ENCODE measurements around the gene ATF7IP2.
A peak's percentile ranks its signal among the peaks of the same experiment; 100 is the strongest.
"Not testable (repeated sequence)": the region's sequence is repeated elsewhere in the genome, so short reads cannot be mapped to it uniquely, and the experiment has no call there.

ATF7IP2 gene

DNA sequence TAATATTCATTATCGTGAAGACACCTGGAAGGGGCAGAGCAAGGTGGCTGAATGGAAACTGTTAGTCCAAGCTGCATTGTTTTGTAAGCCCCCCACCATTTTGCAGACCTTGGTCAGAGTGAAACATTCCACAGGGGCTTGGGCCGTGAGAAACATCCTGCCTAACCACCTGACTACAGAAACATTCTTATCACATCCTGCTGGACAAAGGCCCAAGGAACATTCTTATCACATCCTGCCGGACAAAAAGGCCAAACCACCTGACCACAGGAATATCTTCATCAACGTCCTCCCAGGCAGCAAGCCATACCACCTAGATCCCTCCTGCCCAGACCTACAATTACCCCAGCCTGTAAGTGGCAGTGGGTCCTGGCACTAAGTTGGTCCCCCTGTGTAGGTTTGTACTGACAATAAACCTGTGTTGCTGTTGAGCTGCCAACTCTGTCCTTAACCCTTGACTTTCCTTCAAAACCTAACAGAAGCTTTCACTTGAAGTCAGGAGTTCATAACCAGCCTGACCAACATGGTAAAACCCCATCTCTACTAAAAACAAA lies 19.6 kb downstream of the ATF7IP2 start:
- peak; percentile 60 for DNase-seq (ENCODE audit: low read depth)
- no peak overlapping the region for H3K4me3 ChIP-seq (replicated peaks; ENCODE audit: low read depth, low read length)
- TF ChIP-seq, protein P1, sequence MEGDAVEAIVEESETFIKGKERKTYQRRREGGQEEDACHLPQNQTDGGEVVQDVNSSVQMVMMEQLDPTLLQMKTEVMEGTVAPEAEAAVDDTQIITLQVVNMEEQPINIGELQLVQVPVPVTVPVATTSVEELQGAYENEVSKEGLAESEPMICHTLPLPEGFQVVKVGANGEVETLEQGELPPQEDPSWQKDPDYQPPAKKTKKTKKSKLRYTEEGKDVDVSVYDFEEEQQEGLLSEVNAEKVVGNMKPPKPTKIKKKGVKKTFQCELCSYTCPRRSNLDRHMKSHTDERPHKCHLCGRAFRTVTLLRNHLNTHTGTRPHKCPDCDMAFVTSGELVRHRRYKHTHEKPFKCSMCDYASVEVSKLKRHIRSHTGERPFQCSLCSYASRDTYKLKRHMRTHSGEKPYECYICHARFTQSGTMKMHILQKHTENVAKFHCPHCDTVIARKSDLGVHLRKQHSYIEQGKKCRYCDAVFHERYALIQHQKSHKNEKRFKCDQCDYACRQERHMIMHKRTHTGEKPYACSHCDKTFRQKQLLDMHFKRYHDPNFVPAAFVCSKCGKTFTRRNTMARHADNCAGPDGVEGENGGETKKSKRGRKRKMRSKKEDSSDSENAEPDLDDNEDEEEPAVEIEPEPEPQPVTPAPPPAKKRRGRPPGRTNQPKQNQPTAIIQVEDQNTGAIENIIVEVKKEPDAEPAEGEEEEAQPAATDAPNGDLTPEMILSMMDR (IDR thresholded peaks at IDR 0.05; ENCODE audit: low read length, missing control alignments) = no peak

DNA sequence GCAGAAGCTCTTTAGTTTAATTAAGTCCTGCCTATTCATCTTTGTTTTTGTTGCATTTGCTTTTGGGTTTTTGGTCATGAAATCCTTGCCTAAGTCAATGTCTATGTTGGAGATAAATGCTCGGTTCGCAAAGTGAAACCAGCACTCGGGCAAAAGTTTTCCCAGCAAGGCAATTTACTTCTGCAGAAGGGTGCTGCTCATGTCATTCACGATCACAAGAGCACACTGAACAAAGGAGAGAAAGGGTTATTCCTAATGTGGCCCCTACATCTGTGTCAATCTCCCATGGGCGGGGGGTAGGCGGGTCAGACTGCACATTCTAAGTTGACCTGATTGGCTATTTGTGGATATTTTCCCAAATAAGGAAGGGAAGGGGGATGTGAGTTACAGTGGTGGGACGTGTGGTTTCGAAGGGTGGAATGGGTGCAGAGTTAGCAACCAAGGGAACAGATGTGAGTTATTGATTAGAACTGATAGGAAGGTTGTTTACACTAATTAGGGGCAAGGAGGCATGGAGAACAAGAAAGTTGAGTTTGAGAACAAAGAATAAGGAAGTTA lies 23.0 kb downstream of the ATF7IP2 start:
- no peak overlapping the region for H3K4me3 ChIP-seq (replicated peaks; ENCODE audit: low read depth, low read length)
- DNase-seq (ENCODE audit: low read depth) = peak; percentile 17
- TF ChIP-seq, protein P1 (IDR thresholded peaks at IDR 0.05; ENCODE audit: low read length, missing control alignments) = no peak

DNA sequence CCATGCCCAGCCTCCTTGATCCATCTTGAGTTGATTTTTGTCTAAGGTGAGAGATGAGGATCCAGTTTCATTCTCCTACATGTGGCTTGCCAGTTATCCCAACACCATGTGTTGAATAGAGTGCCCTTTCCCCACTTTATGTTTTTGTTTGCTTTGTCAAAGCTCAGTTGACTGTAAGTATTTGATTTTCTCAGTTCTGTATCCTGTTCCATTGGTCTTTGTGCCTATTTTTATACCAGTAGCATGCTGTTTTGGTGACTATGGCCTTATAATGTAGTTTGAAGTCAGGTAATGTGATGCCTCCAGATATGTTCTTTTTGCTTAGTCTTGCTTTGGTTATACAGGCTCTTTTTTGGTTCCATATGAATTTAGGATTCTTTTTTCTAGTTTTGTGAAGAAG lies 23.9 kb downstream of the ATF7IP2 start:
- not testable (repeated sequence) for H3K4me3 ChIP-seq (replicated peaks; ENCODE audit: low read depth, low read length); DNase-seq (ENCODE audit: low read depth)

DNA sequence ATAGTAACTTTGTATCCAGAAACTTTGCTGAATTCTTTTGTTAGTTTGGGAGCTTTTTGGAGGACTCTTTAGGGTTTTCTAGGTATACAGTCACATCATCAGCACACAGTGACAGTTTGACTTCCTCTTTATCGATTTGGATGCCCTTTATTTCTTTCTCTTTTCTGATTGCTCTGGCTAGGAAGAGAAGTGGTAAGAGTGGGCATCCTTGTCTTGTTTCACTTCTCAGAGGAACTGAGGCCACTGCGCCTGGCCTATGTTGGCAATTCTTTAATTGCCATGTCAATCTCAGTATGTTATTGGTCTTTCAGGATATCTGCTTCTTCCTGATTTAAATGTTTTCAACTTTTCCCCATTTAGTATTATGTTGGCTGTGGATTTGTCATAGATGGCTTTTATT lies 24.6 kb downstream of the ATF7IP2 start:
- H3K4me3 ChIP-seq (replicated peaks; ENCODE audit: low read depth, low read length) = no peak overlapping the region
- TF ChIP-seq, protein P1 (IDR thresholded peaks at IDR 0.05; ENCODE audit: low read length, missing control alignments) = no peak
- no peak for DNase-seq (ENCODE audit: low read depth)

DNA sequence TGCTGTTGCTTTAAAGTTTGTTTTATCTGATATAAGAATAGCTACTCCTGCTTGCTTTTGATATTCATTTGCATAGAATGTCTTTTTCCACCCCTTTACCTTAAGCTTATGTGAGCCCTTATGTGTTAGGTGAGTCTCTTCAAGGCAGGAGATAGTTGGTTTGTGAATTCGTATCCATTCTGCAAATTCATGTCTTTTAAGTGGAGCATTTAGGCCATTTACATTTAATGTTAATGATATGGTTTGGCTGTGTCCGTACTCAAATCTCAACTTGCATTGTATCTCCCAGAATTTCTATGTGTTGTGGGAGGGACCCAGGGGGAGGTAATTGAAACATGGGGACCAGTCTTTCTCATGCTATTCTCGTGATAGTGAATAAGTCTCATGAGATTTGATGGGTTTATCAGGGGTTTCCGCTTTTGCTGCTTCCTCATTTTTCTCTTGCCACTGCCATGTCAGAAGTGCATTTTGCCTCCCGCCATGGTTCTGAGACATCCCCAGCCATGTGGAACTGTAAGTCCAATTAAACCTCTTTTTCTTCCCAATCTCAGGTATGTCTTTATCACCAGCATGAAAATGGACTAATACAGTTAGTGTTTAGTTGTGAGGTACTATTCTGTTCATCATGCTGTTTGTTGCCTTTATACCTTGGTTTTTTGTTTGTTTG lies 27.2 kb downstream of the ATF7IP2 start:
- H3K4me3 ChIP-seq (replicated peaks; ENCODE audit: low read depth, low read length) = no peak overlapping the region
- no peak for DNase-seq (ENCODE audit: low read depth)
- TF ChIP-seq, protein P1 (IDR thresholded peaks at IDR 0.05; ENCODE audit: low read length, missing control alignments) = no peak

DNA sequence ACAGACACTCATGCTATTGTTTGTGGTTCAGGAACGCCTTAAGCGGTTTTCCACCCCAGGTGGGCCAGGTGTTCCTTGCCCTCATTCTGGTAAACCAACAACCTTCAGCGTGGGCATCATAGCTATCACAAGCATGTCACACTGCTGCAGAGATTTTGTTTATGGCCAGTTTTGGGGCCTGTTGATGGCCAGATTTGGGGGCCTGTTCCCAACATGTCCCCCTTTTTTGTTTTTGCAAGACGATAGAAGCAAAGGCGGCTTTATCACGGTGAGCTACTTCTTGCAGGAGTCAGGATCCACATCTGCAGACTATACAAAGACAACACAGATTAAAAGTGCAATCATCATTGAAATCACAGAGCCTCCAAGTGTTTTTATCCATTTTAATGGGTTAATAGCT lies 32.3 kb downstream of the ATF7IP2 start:
- DNase-seq (ENCODE audit: low read depth) = not testable (repeated sequence)

DNA sequence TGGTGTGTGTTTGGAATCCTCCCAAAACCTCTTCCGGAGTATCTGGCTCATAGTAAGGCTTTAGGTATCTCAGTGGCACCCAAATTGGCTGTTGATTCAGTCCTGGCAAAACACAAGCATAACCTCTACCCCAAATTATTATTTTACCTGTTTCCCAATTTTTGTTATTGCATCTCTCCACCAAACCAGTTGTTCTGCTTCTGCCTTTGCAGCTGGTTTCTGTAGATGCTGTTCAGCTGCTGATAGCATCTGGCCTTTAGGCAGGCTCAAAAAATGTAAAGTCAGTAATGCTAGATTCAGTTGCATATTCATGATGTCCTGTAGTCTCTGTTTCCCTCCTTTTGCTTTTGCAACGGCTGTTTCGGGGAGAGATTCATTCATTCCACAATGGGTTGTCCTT lies 33.8 kb downstream of the ATF7IP2 start:
- DNase-seq (ENCODE audit: low read depth) = no peak
- H3K4me3 ChIP-seq (replicated peaks; ENCODE audit: low read depth, low read length) = no peak overlapping the region
- TF ChIP-seq, protein P1 (IDR thresholded peaks at IDR 0.05; ENCODE audit: low read length, missing control alignments) = no peak

More for the DNA sequence above, 32.3 kb downstream of the ATF7IP2 start:
- not testable (repeated sequence) for H3K4me3 ChIP-seq (replicated peaks; ENCODE audit: low read depth, low read length)

DNA sequence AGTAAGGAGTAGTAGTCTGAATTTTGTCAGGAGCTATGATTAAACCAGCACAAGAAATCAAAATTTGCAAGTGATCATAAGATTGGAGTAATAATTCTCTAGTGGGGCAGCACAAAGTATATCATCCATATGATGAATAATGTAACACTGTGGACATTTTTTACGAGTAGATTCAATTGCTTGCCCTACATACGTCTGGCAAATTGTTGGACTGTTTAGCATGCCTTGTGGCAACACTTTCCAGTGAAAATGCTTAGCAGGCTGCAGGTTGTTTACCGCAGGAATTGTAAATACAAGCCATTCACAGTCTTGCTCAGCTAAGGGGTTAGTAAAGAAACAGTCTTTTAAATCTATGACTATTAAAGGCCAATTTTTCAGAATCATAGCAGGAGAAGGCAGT lies 35.7 kb downstream of the ATF7IP2 start:
- TF ChIP-seq, protein P1 (IDR thresholded peaks at IDR 0.05; ENCODE audit: low read length, missing control alignments) = no peak
- H3K4me3 ChIP-seq (replicated peaks; ENCODE audit: low read depth, low read length) = no peak overlapping the region
- no peak for DNase-seq (ENCODE audit: low read depth)

All from fibroblast of pulmonary artery (primary cell).